Colonic mucosa (tissue), 4 donors: ENCODE measurements around the gene SEPTIN6. TPM values are rescaled to one million over a fixed set of nuclear protein-coding genes. Genes with fewer than 3 reads are reported as not detected.

ENCODE experiments used
- DNase-seq: peaks from one replicate; pipeline ENCODE4 v3.0.0-alpha.2; 2020
- H3K27ac ChIP-seq: fragments of 200-600 bp; one replicate; pipeline ENCODE4 v1.8.0; 2021
- H3K27me3 ChIP-seq: fragments of 200-600 bp; one replicate; pipeline ENCODE4 v1.8.0; 2021
- H3K36me3 ChIP-seq: fragments of 200-600 bp; one replicate; pipeline ENCODE4 v1.8.0; 2021
- H3K4me1 ChIP-seq: fragments of 200-600 bp; one replicate; pipeline ENCODE4 v1.8.0; 2021; ENCODE audit warnings: mild to moderate bottlenecking
- H3K4me3 ChIP-seq: fragments of 200-600 bp; one replicate; pipeline ENCODE4 v1.8.0; 2021
- H3K9ac ChIP-seq, 2 donors: one replicate each; pipeline ENCODE4 v1.7.0; 2013; ENCODE audit warnings: control low read depth in 2 of 2, low read depth in 2 of 2, low read length in 2 of 2
- H3K9me3 ChIP-seq: fragments of 200-600 bp; one replicate; pipeline ENCODE4 v1.8.0; 2021
- intact Hi-C: fragments of 100-400 bp; cut with DNase I; formaldehyde crosslinking; loops from one replicate; pipeline ENCODE4 v1.14.1; 2022
- total RNA-seq, 2 donors: library from RNA; stranded (reverse); fragmentation: NEBNext Ultra II Directional in 1 of 2; extraction: Animal tissue kit (Norgen Biotek cat#: 25700) in 1 of 2; gene quantifications; one replicate each; pipeline ENCODE4 v1.2.1, GENCODE V29; 2021
- TF ChIP-seq, protein P1 (sequence below): fragments of 200-600 bp; IDR thresholded peaks from one replicate; pipeline ENCODE4 v1.8.0; 2022; ENCODE audit warnings: antibody characterized with exemption, mild to moderate bottlenecking
- donor health status: healthy.
- donor health status: DM: no; HTN: no; CAD: no.
- donor health status: DM: no; HTN: no; CAD: no.

Gene SEPTIN6
- total RNA-seq, 2 donors from 2014 or later: 9.4 to 21.2 TPM

DNA sequence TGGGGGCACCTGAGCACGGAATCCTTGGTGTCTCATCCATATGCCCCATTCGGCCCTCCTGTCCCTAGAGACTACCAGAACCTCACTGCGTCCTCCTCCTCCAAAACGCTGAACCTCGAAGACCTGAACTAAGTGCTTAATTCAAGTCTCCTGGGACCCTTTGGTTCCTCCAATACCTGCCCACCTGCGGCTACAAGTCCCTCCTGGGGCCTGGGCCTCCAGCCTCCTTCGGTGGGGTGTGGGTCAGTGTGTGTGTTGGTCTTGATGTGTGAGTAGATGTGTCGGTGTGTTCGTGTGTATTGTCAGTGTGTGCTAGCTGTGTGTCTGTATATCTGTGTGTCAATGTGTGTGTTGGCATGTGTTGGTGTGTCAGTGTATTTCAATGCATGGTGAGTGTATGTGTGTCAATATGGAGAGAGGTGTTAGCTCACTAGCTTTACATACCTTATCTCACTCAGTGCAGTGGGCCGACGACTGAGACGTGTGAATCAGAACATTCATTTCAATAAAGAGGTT is 2.6 kb upstream of the SEPTIN6 start:
- TF ChIP-seq, protein P1, sequence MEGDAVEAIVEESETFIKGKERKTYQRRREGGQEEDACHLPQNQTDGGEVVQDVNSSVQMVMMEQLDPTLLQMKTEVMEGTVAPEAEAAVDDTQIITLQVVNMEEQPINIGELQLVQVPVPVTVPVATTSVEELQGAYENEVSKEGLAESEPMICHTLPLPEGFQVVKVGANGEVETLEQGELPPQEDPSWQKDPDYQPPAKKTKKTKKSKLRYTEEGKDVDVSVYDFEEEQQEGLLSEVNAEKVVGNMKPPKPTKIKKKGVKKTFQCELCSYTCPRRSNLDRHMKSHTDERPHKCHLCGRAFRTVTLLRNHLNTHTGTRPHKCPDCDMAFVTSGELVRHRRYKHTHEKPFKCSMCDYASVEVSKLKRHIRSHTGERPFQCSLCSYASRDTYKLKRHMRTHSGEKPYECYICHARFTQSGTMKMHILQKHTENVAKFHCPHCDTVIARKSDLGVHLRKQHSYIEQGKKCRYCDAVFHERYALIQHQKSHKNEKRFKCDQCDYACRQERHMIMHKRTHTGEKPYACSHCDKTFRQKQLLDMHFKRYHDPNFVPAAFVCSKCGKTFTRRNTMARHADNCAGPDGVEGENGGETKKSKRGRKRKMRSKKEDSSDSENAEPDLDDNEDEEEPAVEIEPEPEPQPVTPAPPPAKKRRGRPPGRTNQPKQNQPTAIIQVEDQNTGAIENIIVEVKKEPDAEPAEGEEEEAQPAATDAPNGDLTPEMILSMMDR: no peak
- Histone ChIP-seq H3K4me1 (no peaks in the 10 kb centered on the region), H3K27ac (no peak overlapping the region), H3K9me3 (no peaks in the 10 kb centered on the region), H3K27me3 (no peaks in the 10 kb centered on the region), H3K9ac (no peak overlapping the region), H3K36me3 (no peaks in the 10 kb centered on the region), H3K4me3 (no peak overlapping the region)
- intact Hi-C loops: no loop called here
- DNase-seq: no peak

DNA sequence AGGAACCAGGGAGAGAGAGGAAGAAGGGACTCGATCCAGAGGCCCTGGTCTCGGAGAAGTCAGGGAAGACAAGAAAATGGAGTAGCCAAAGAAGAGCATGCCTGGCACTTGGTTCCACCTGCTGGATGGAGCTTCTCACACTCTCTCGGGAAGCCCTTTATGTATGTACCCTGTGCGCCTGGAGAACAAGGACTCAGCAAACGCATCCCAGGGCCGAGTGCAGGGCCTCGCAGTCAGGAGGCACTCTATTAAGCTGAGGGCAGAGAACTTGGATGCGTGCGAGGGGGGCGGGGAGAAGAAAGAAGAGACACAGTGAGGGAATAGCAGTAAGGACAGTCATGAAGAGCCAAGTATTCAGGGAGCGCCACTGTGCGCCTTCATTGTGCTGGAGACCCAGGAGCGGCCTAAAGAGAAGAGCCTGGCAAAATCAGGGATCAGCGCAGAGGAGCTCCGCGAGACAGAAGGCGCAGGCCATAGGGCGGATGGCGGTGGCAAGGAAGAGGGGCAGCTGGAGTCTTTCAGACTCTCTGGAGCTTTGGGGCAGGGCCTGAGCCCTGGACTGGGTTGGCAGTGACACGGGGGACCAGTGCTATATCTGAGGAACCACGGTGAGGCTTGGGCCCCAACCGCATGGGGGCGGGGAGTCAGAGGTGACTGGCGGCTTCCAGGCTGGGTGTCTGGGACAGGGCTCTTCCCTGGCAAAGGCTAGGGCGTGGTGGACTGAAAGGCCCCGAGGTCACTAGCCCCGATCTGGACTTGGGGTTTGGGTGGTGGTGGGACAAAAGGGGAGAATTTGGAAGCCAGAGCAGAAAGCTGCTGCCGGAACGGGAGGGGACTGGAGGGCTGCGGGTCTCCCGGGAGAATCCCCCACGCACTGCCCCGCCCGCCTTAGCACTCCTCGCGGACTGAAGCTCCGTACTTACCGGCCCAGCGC is 1.9 kb upstream of the SEPTIN6 start:
- Histone ChIP-seq H3K27me3 (no peaks in the 10 kb centered on the region), H3K4me3 (no peak overlapping the region), H3K9ac (no peak overlapping the region), H3K9me3 (no peaks in the 10 kb centered on the region), H3K4me1 (no peaks in the 10 kb centered on the region), H3K27ac (no peak overlapping the region), H3K36me3 (no peaks in the 10 kb centered on the region)
- no peak for DNase-seq
- TF ChIP-seq, protein P1: no peak
- intact Hi-C loops: no loop called here

DNA sequence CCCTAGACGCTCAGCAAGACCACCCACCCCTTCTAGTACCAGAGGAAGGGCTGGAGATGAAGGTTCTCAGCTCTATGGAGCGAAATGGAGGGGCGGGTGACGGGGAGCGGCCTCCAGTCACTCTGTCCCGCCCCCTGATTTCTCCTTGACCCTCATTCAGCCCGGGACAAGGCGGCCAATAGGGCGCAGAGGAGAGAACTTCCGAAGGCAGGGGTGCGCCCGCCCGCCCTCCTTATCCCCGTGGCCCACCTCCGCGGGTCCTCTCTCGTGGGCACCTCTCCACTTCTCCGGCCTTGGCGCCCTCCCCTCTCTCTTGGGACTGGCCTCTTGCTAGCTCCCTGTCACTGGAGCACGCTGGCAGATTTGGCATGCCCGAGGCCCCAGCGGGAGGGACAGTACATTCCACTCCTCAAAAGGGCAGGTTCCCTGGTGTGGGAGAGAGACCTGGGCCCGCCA is 1.1 kb upstream of the SEPTIN6 start:
- peak overlapping the region in 1 of 2 donors; percentile 12 for H3K9ac ChIP-seq
- H3K9me3 ChIP-seq: no peaks in the 10 kb centered on the region
- H3K27me3 ChIP-seq: no peaks in the 10 kb centered on the region
- no peaks in the 10 kb centered on the region for H3K36me3 ChIP-seq
- TF ChIP-seq, protein P1: no peak
- intact Hi-C loops: no loop called here
- DNase-seq: no peak
- no peaks in the 10 kb centered on the region for H3K4me1 ChIP-seq
- H3K4me3 ChIP-seq: no peak overlapping the region
- no peak overlapping the region for H3K27ac ChIP-seq

DNA sequence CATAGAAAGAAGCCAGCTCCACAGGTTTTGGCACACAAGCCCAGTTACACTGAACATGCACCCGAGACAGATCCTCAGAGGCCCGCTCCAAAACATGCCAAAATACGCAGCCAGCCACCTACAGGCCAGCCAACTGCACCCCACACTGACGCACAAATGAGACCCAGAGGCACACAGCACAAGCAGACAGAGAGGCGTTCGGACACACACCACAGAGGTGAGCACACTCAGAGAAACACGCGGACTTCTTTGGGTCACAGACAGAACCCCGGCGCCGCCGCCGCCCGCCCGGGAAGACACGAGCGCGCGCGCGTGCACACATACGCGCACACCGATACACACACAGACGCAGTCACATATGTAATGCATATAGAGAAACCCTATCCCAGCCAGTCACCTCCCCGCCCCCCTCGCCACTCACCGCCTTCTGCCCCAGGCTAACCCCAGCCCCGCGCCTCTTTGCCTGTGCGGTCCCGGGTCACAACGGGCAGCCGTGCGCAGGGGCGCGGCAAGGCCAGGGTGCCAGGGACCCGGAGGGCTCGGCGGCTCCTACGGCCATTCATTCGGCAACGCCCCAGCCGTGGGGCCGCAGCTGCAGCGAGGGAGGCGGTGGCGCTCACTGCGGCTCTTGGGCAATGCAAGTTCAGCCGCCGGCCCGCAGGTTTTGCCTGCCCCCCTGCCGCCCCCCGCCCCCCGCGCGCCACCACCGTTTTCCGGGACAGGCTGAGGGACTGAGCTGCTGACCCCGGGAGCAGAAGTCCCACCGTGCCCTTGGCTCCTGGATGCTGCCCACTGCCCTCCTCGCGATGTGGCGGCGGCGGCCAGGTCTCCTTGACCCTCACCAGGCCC is 553 bp downstream of the SEPTIN6 start:
- intact Hi-C loops: no loop called here

More for the DNA sequence above, 553 bp downstream of the SEPTIN6 start:
- H3K4me3 ChIP-seq: peak overlapping the region; percentile 74
- H3K27me3 ChIP-seq: no peaks in the 10 kb centered on the region
- no peaks in the 10 kb centered on the region for H3K9me3 ChIP-seq
- TF ChIP-seq, protein P1: no peak
- peak overlapping the region; percentile 63 for H3K9ac ChIP-seq
- H3K36me3 ChIP-seq: no peaks in the 10 kb centered on the region
- H3K4me1 ChIP-seq: no peaks in the 10 kb centered on the region
- peak; percentile 58 for DNase-seq
- H3K27ac ChIP-seq: peak overlapping the region; percentile 79
